Upper lobe of right lung (tissue), 1 donor: ENCODE measurements around the gene UNC93A. TPM values are rescaled to one million over a fixed set of nuclear protein-coding genes. Genes with fewer than 3 reads are reported as not detected.

ENCODE experiments used
- ATAC-seq: fragments of 200-7000 bp; cut with Tn5 transposase; one replicate; pipeline ENCODE4 v1.9.1; 2020; ENCODE audit warnings: mild to moderate bottlenecking, moderate library complexity
- DNase-seq: peaks from one replicate; pipeline ENCODE4 v3.0.0-alpha.2; 2020
- H3K27ac ChIP-seq: fragments of 200-600 bp; one replicate; pipeline ENCODE4 v1.8.0; 2022
- H3K27me3 ChIP-seq: fragments of 200-600 bp; one replicate; pipeline ENCODE4 v1.8.0; 2022; ENCODE audit warnings: mild to moderate bottlenecking
- H3K36me3 ChIP-seq: fragments of 200-600 bp; one replicate; pipeline ENCODE4 v1.8.0; 2022
- H3K4me1 ChIP-seq: fragments of 200-600 bp; one replicate; pipeline ENCODE4 v1.8.0; 2022
- H3K4me3 ChIP-seq: fragments of 200-600 bp; one replicate; pipeline ENCODE4 v1.8.0; 2022; ENCODE audit warnings: mild to moderate bottlenecking
- H3K9me3 ChIP-seq: fragments of 200-600 bp; one replicate; pipeline ENCODE4 v1.8.0; 2022
- CTCF ChIP-seq: fragments of 200-600 bp; IDR thresholded peaks from one replicate; pipeline ENCODE4 v1.8.0; 2022; ENCODE audit warnings: antibody characterized with exemption
- intact Hi-C: fragments of 100-400 bp; cut with DNase I; formaldehyde crosslinking; loops from one replicate; pipeline ENCODE4 v1.11.0; 2022
- total RNA-seq: library from RNA; stranded (reverse); fragmentation: NEBNext Ultra II Directional; extraction: Animal tissue kit (Norgen Biotek cat#: 25700); gene quantifications from one replicate; pipeline ENCODE4 v1.2.1, GENCODE V29; 2021
- donor health status: DM: no; HTN: yes; CAD: no; lungs with severe emphysema.

UNC93A gene
- total RNA-seq, 1 donor from 2014 or later = not detected

GRCh38 chr6:167302796-167303195 lies 11.7 kb downstream of the UNC93A start:
- Histone ChIP-seq H3K27ac (no peak overlapping the region), H3K27me3 (no peaks in the 10 kb centered on the region), H3K4me3 (no peak overlapping the region), H3K9me3 (no peaks in the 10 kb centered on the region), H3K36me3 (no peaks in the 10 kb centered on the region), H3K4me1 (no peaks in the 10 kb centered on the region)
- intact Hi-C loops = no loop called here
- ATAC-seq = no peak
- DNase-seq = no peak
- no peak for TF ChIP-seq CTCF

- H3K27me3 ChIP-seq = no peaks in the 10 kb centered on the region
- no peaks in the 10 kb centered on the region for H3K4me1 ChIP-seq
- intact Hi-C loops = no loop called here
- TF ChIP-seq CTCF = no peak
- H3K36me3 ChIP-seq = no peaks in the 10 kb centered on the region
- no peaks in the 10 kb centered on the region for H3K9me3 ChIP-seq
- DNase-seq = no peak
- ATAC-seq = no peak
- H3K4me3 ChIP-seq = no peak overlapping the region
- no peak overlapping the region for H3K27ac ChIP-seq
Measured at GRCh38 chr6:167303675-167304625, 12.8 kb downstream of the UNC93A start.

DNA sequence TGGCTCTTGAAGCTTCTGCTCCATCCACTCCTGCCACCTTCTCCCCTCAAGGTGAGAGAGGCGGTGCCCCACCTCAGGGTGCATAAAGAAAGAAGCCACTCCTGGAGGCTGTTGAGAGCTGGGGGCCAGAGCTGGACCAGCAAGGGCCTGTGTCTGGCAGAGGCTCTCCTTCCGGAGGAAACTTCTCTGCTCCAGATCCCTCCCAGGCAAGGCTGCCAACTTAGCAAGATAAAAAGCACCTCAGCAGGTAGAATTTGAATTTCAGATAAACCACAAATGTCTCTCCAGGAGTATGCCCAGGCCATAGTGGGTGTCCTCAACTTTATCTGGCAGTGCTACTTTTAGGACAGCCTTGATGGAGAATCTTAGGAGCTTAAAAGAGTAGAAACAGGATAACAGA lies 13.8 kb downstream of the UNC93A start:
- no peak for TF ChIP-seq CTCF
- intact Hi-C loops = no loop called here
- Histone ChIP-seq H3K27ac (no peak overlapping the region), H3K9me3 (no peaks in the 10 kb centered on the region), H3K27me3 (no peaks in the 10 kb centered on the region), H3K4me1 (no peaks in the 10 kb centered on the region), H3K4me3 (no peak overlapping the region), H3K36me3 (no peaks in the 10 kb centered on the region)
- no peak for DNase-seq
- no peak for ATAC-seq

DNA sequence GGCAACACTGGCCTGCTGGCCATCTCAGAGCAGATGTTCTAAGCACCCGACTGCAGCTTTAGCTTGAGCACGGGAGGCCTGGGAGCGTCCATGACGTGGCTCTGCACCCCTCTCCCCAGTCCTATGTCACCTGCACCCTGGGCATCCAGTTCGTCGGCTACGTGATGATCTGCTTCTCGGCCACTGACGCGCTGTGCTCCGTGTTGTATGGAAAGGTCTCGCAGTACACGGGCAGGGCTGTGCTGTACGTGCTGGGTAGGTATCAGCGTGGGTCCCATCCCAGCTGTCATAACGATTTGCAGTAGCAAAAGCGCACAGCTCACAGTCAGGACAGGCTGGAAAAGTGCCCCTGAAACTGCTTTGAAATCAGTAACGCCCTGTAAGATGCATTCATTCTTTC lies 14.7 kb downstream of the UNC93A start:
- ATAC-seq = no peak
- DNase-seq = no peak
- H3K36me3 ChIP-seq = no peaks in the 10 kb centered on the region
- H3K9me3 ChIP-seq = no peaks in the 10 kb centered on the region
- H3K27ac ChIP-seq = no peak overlapping the region
- no peaks in the 10 kb centered on the region for H3K27me3 ChIP-seq
- no peaks in the 10 kb centered on the region for H3K4me1 ChIP-seq
- no peak for TF ChIP-seq CTCF
- intact Hi-C loops = no loop called here
- H3K4me3 ChIP-seq = no peak overlapping the region

- intact Hi-C loops = no loop called here
- TF ChIP-seq CTCF = no peak
Measured at GRCh38 chr6:167306401-167306998, 15.4 kb downstream of the UNC93A start.

More at GRCh38 chr6:167306401-167306998, 15.4 kb downstream of the UNC93A start:
- Histone ChIP-seq H3K4me3 (no peak overlapping the region), H3K27me3 (no peaks in the 10 kb centered on the region), H3K4me1 (no peaks in the 10 kb centered on the region), H3K36me3 (no peaks in the 10 kb centered on the region), H3K9me3 (no peaks in the 10 kb centered on the region), H3K27ac (no peak overlapping the region)
- ATAC-seq (no peak), DNase-seq (no peak)
